SK-N-SH treated with all-trans-retinoic acid at 6 μM for 48 hours (cell line): ENCODE data around the gene FOSL2.

Experiments used
- ATAC-seq: fragments of 200-7000 bp; cut with Tn5 transposase; 3 replicates; pipeline ENCODE4 v1.9.1; 2020; ENCODE audit warnings: mild to moderate bottlenecking, moderate library complexity
- ARNTL ChIP-seq: fragments of 450-650 bp; formaldehyde crosslinking; IDR thresholded peaks from 2 replicates; pipeline ENCODE4 v1.5.0; 2020; ENCODE audit warnings: low read depth, mild to moderate bottlenecking, moderate library complexity, borderline replicate concordance
- BACH2 ChIP-seq: fragments of 250-450 bp; sonication (Bioruptor Pico); IDR thresholded peaks from 2 replicates; pipeline ENCODE4 v1.9.0; 2021; ENCODE audit warnings: mild to moderate bottlenecking, borderline replicate concordance
- CREB5 ChIP-seq: fragments of 250-450 bp; sonication (Bioruptor Pico); IDR thresholded peaks from 2 replicates; pipeline ENCODE4 v1.5.1; 2020; ENCODE audit warnings: low read depth, mild to moderate bottlenecking, moderate library complexity
- CSDC2 ChIP-seq: fragments of 250-450 bp; sonication (Bioruptor Pico); IDR thresholded peaks from 2 replicates; pipeline ENCODE4 v1.5.0; 2020; ENCODE audit warnings: mild to moderate bottlenecking, moderate library complexity
- ESRRG ChIP-seq: fragments of 250-450 bp; sonication (Bioruptor Pico); IDR thresholded peaks from 2 replicates; pipeline ENCODE4 v1.6.1; 2021; ENCODE audit warnings: mild to moderate bottlenecking
- GLIS3 ChIP-seq: fragments of 250-450 bp; sonication (Bioruptor Pico); IDR thresholded peaks from 2 replicates; pipeline ENCODE4 v1.5.0; 2020; ENCODE audit warnings: mild to moderate bottlenecking, moderate library complexity
- ISL1 ChIP-seq: fragments of 250-450 bp; sonication (Bioruptor Pico); IDR thresholded peaks from 2 replicates; pipeline ENCODE4 v2.1.2; 2022; ENCODE audit warnings: mild to moderate bottlenecking, moderate library complexity
- OSR1 ChIP-seq: fragments of 250-450 bp; sonication (Bioruptor Pico); IDR thresholded peaks from 2 replicates; pipeline ENCODE4 v1.8.0; 2022; ENCODE audit warnings: moderate library complexity, mild to moderate bottlenecking, inconsistent platforms
- PATZ1 ChIP-seq: fragments of 250-450 bp; sonication (Bioruptor Pico); IDR thresholded peaks from 2 replicates; pipeline ENCODE4 v1.8.0; 2020; ENCODE audit warnings: mild to moderate bottlenecking, moderate library complexity, borderline replicate concordance
- POU6F1 ChIP-seq: fragments of 250-450 bp; sonication (Bioruptor Pico); IDR thresholded peaks from 2 replicates; pipeline ENCODE4 v1.8.0; 2021; ENCODE audit warnings: low read depth, mild to moderate bottlenecking, moderate library complexity, borderline replicate concordance
- PPARA ChIP-seq: fragments of 250-450 bp; sonication (Bioruptor Pico); IDR thresholded peaks from 2 replicates; pipeline ENCODE4 v1.5.0; 2020; ENCODE audit warnings: mild to moderate bottlenecking, borderline replicate concordance
- RARB ChIP-seq: fragments of 250-450 bp; sonication (Bioruptor Pico); IDR thresholded peaks from 2 replicates; pipeline ENCODE4 v1.8.0; 2021; ENCODE audit warnings: mild to moderate bottlenecking, moderate library complexity
- SNAI2 ChIP-seq: fragments of 250-450 bp; sonication (Bioruptor Pico); IDR thresholded peaks from 2 replicates; pipeline ENCODE4 v1.5.0; 2020; ENCODE audit warnings: mild to moderate bottlenecking, moderate library complexity
- TCF4 ChIP-seq: fragments of 250-450 bp; sonication (Bioruptor Pico); IDR thresholded peaks from 2 replicates; pipeline ENCODE4 v1.8.0; 2021; ENCODE audit warnings: mild to moderate bottlenecking, moderate library complexity, borderline replicate concordance
- TOX ChIP-seq: fragments of 250-450 bp; sonication (Bioruptor Pico); IDR thresholded peaks from 2 replicates; pipeline ENCODE4 v1.8.0; 2021; ENCODE audit warnings: mild to moderate bottlenecking, moderate library complexity, borderline replicate concordance
- TSHZ2 ChIP-seq: fragments of 250-450 bp; sonication (Bioruptor Pico); IDR thresholded peaks from 2 replicates; pipeline ENCODE4 v1.5.0; 2020; ENCODE audit warnings: mild to moderate bottlenecking, moderate library complexity
- ZC3H10 ChIP-seq: fragments of 250-450 bp; sonication (Bioruptor Pico); IDR thresholded peaks from 2 replicates; pipeline ENCODE4 v1.5.1; 2021; ENCODE audit warnings: mild to moderate bottlenecking, moderate library complexity
- ZFP3 ChIP-seq: fragments of 250-450 bp; sonication (Bioruptor Pico); IDR thresholded peaks from 2 replicates; pipeline ENCODE4 v1.5.0; 2020; ENCODE audit warnings: mild to moderate bottlenecking, moderate library complexity
- ZNF565 ChIP-seq: fragments of 450-650 bp; formaldehyde crosslinking; conservative IDR thresholded peaks from 2 replicates; pipeline ENCODE4 v1.5.0; 2020; ENCODE audit warnings: low read depth, mild to moderate bottlenecking, moderate library complexity
- ZNF70 ChIP-seq: fragments of 450-650 bp; formaldehyde crosslinking; IDR thresholded peaks from 2 replicates; pipeline ENCODE4 v1.5.0; 2020; ENCODE audit warnings: mild to moderate bottlenecking, moderate library complexity
- ZNF8 ChIP-seq: fragments of 450-650 bp; formaldehyde crosslinking; IDR thresholded peaks from 2 replicates; pipeline ENCODE4 v1.5.0; 2020; ENCODE audit warnings: mild to moderate bottlenecking, moderate library complexity

FOSL2 gene

GRCh38 chr2:28395334-28396061 lies 2.8 kb downstream of the FOSL2 start:
- no peak for ATAC-seq
- TF ChIP-seq SNAI2: peak; percentile 57; the same call in 1 of the 2 replicates
- TF ChIP-seq POU6F1 (CRISPR knock-in tag): no peak

GRCh38 chr2:28397043-28397381 lies 4.4 kb downstream of the FOSL2 start:
- TF ChIP-seq ARNTL (CRISPR knock-in tag): no peak
- no peak for TF ChIP-seq POU6F1 (CRISPR knock-in tag)
- TF ChIP-seq ZNF565 (CRISPR knock-in tag): no peak
- no peak for TF ChIP-seq ZNF8 (CRISPR knock-in tag)
- TF ChIP-seq ZC3H10: no peak
- no peak for TF ChIP-seq ZFP3 (CRISPR knock-in tag)
- TF ChIP-seq RARB (CRISPR knock-in tag): no peak
- no peak for TF ChIP-seq PATZ1
- TF ChIP-seq CREB5: no peak
- TF ChIP-seq, all 23 proteins: peak for 0
- ATAC-seq: no peak

- no peak for ATAC-seq
These were observed 5.6 kb downstream of the FOSL2 start for GRCh38 chr2:28398101-28398834.

GRCh38 chr2:28399289-28399688 lies 6.6 kb downstream of the FOSL2 start:
- no peak for ATAC-seq
- TF ChIP-seq BACH2 (CRISPR knock-in tag): no peak
- no peak for TF ChIP-seq TSHZ2 (CRISPR knock-in tag)
- no peak for TF ChIP-seq ZC3H10
- no peak for TF ChIP-seq ESRRG (CRISPR knock-in tag)
- no peak for TF ChIP-seq ZNF8 (CRISPR knock-in tag)
- no peak for TF ChIP-seq ZNF70
- TF ChIP-seq ISL1: no peak
- TF ChIP-seq POU6F1 (CRISPR knock-in tag): no peak
- TF ChIP-seq PATZ1: no peak
- TF ChIP-seq ZNF565 (CRISPR knock-in tag): no peak
- TF ChIP-seq PPARA (CRISPR knock-in tag): no peak
- TF ChIP-seq OSR1: no peak
- no peak for TF ChIP-seq TOX (CRISPR knock-in tag)
- TF ChIP-seq CSDC2: no peak

More at GRCh38 chr2:28398101-28398834, 5.6 kb downstream of the FOSL2 start:
- TF ChIP-seq ZNF565 (CRISPR knock-in tag) (no peak), TOX (CRISPR knock-in tag) (no peak), OSR1 (no peak), TCF4 (CRISPR knock-in tag) (no peak), ZC3H10 (no peak), ZNF8 (CRISPR knock-in tag) (no peak), GLIS3 (CRISPR knock-in tag) (no peak), ESRRG (CRISPR knock-in tag) (no peak), CSDC2 (no peak)
